A673 (cell line): ENCODE data around the gene NAALADL2. TPM values are rescaled to one million over a fixed set of nuclear protein-coding genes. Genes with fewer than 3 reads are reported as not detected.

Experiments used
- BruUV-seq: library from RNA; stranded (reverse); fragments of 400-500 nt; replicated peaks from 2 replicates; lab custom pipeline; 2021; lab: Mats Ljungman, UMichigan
- CTCF ChIA-PET: fragments of 300-600 bp; sonication (Branson Sonifier 250); formaldehyde crosslinking; loops from one replicate; lab custom pipeline; 2022; ENCODE audit warnings: antibody characterized with exemption; lab: Charles Lee
- POLR2A ChIA-PET: fragments of 300-600 bp; sonication (Branson Sonifier 250); formaldehyde crosslinking; loops from one replicate; lab custom pipeline; 2022; ENCODE audit warnings: antibody characterized with exemption; ENCODE audit not compliant: low non-redundant PET; lab: Charles Lee
- DNase-seq: peaks from one replicate; pipeline ENCODE4 v3.0.0-alpha.2; 2015; ENCODE audit warnings: low spot score
- H3K27ac ChIP-seq: fragments of 200-600 bp; sonication (generic); 2 replicates; pipeline ENCODE4 v1.5.1; 2016; ENCODE audit warnings: mixed run types, low read depth, mild to moderate bottlenecking, mixed read lengths, antibody characterized with exemption, low read length; ENCODE audit not compliant: poor library complexity, severe bottlenecking
- H3K27me3 ChIP-seq: fragments of 200-600 bp; sonication (generic); replicated peaks from 2 replicates; pipeline ENCODE4 v1.6.1; 2017; ENCODE audit warnings: mixed run types, low read depth, mild to moderate bottlenecking, mixed read lengths, antibody characterized with exemption, low read length; ENCODE audit not compliant: insufficient read depth, poor library complexity
- H3K36me3 ChIP-seq: fragments of 200-600 bp; sonication (generic); 2 replicates; pipeline ENCODE4 v1.6.1; 2016; ENCODE audit warnings: mixed run types, mild to moderate bottlenecking, mixed read lengths, antibody characterized with exemption, low read length; ENCODE audit not compliant: insufficient read depth, poor library complexity, severe bottlenecking
- H3K4me1 ChIP-seq: fragments of 200-600 bp; sonication (generic); 2 replicates; pipeline ENCODE4 v1.6.1; 2017; ENCODE audit warnings: mixed run types, mild to moderate bottlenecking, mixed read lengths, antibody characterized with exemption, low read length; ENCODE audit not compliant: insufficient read depth, poor library complexity, severe bottlenecking
- H3K4me3 ChIP-seq: fragments of 200-600 bp; sonication (generic); 2 replicates; pipeline ENCODE4 v1.5.1; 2016; ENCODE audit warnings: low read depth, mixed run types, mild to moderate bottlenecking, mixed read lengths, low read length; ENCODE audit not compliant: poor library complexity, severe bottlenecking
- H3K9me3 ChIP-seq: fragments of 200-600 bp; sonication (generic); 2 replicates; pipeline ENCODE4 v1.6.1; 2016; ENCODE audit warnings: mixed run types, low read depth, mild to moderate bottlenecking, mixed read lengths, antibody characterized with exemption, low read length; ENCODE audit not compliant: poor library complexity, severe bottlenecking
- EZH2 ChIP-seq: fragments of 200-600 bp; sonication (generic); IDR thresholded peaks from 2 replicates; pipeline ENCODE4 v1.6.1; 2017; ENCODE audit warnings: borderline replicate concordance, low read depth, mild to moderate bottlenecking, mixed read lengths, antibody characterized with exemption, low read length; ENCODE audit not compliant: poor library complexity, severe bottlenecking
- intact Hi-C: fragments of 100-400 bp; cut with micrococcal nuclease; formaldehyde crosslinking; loops from one replicate; pipeline ENCODE4 v1.10.0; 2022; ENCODE audit not compliant: unreplicated experiment
- total RNA-seq: library from RNA; stranded (reverse); gene quantifications from 2 replicates; pipeline ENCODE4 v1.2.3, GENCODE V29; 2021
- TF ChIP-seq, protein P1 (sequence below): fragments of 300-800, 200-600 bp; sonication (generic); conservative IDR thresholded peaks from 2 replicates; pipeline ENCODE4 v1.5.1; 2017; ENCODE audit warnings: low read depth, mild to moderate bottlenecking, antibody characterized with exemption, low read length, moderate library complexity, mixed read lengths

NAALADL2 gene
- total RNA-seq, 1 experiment from 2014 or later = 0.64 TPM

- Histone ChIP-seq H3K9me3 (no peaks in the 10 kb centered on the region), H3K27ac (no peak overlapping the region), H3K36me3 (no peaks in the 10 kb centered on the region), H3K4me3 (no peak overlapping the region), H3K27me3 (no peaks in the 10 kb centered on the region), H3K4me1 (no peaks in the 10 kb centered on the region)
- intact Hi-C loops = no loop called here
- TF ChIP-seq, protein P1, sequence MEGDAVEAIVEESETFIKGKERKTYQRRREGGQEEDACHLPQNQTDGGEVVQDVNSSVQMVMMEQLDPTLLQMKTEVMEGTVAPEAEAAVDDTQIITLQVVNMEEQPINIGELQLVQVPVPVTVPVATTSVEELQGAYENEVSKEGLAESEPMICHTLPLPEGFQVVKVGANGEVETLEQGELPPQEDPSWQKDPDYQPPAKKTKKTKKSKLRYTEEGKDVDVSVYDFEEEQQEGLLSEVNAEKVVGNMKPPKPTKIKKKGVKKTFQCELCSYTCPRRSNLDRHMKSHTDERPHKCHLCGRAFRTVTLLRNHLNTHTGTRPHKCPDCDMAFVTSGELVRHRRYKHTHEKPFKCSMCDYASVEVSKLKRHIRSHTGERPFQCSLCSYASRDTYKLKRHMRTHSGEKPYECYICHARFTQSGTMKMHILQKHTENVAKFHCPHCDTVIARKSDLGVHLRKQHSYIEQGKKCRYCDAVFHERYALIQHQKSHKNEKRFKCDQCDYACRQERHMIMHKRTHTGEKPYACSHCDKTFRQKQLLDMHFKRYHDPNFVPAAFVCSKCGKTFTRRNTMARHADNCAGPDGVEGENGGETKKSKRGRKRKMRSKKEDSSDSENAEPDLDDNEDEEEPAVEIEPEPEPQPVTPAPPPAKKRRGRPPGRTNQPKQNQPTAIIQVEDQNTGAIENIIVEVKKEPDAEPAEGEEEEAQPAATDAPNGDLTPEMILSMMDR = no peak
- no peak for TF ChIP-seq EZH2
- DNase-seq = no peak
- BruUV-seq = no TSS peak
- ChIA-PET POLR2A (no interaction called here), CTCF (no interaction called here)
Measured at GRCh38 chr3:175070946-175071345, 211.8 kb downstream of the NAALADL2 start.

GRCh38 chr3:175073219-175073905, 214.2 kb downstream of the NAALADL2 start:
- Histone ChIP-seq H3K27ac (no peak overlapping the region), H3K9me3 (no peaks in the 10 kb centered on the region), H3K4me3 (no peak overlapping the region), H3K27me3 (no peaks in the 10 kb centered on the region), H3K4me1 (no peaks in the 10 kb centered on the region), H3K36me3 (no peaks in the 10 kb centered on the region)
- no peak for DNase-seq
- TF ChIP-seq, protein P1 = no peak
- no peak for TF ChIP-seq EZH2
- BruUV-seq = no TSS peak
- POLR2A ChIA-PET = no interaction called here
- CTCF ChIA-PET = interaction anchor here (0.7 kb wide), 1 partner anchor 135 kb away, joined by 3 read pairs; no protein-coding TSS in a partner anchor
- intact Hi-C loops = no loop called here

DNA sequence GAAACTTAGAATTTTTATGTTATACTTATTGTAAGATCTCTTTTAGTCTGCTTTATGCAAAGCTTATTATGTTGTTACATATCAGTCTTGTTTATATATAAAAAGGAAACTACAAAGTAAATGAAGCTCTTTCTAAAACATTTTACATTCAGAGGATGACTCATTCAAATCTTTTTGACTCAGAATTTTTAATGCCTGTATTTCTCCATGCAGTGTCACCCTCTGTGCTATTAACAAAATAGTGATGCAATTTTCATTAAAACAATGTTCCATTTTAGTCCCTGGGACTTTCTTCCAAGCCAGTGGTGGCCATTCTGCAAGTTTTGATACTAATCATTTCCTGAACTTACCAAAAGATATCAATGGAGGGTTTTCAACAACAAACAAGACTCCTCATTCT, 216.1 kb downstream of the NAALADL2 start:
- POLR2A ChIA-PET = no interaction called here

More for the DNA sequence above, 216.1 kb downstream of the NAALADL2 start:
- Histone ChIP-seq H3K4me1 (no peaks in the 10 kb centered on the region), H3K4me3 (no peak overlapping the region), H3K9me3 (no peaks in the 10 kb centered on the region), H3K27me3 (no peaks in the 10 kb centered on the region), H3K36me3 (no peaks in the 10 kb centered on the region), H3K27ac (no peak overlapping the region)
- no TSS peak for BruUV-seq
- no peak for DNase-seq
- CTCF ChIA-PET = no interaction called here
- no peak for TF ChIP-seq EZH2
- TF ChIP-seq, protein P1 = no peak
- intact Hi-C loops = no loop called here
